GM19324 (cell line): Measurements from ENCODE around the gene SLC35D2.
"Not testable (repeated sequence)": the region's sequence is repeated elsewhere in the genome, so short reads cannot be mapped to it uniquely, and the experiment has no call there.

Source experiments
- ATAC-seq: cut with Tn5 transposase; IDR thresholded peaks from one replicate; pipeline ENCODE4 v1.9.1; 2021; ENCODE audit warnings: mild to moderate bottlenecking, moderate library complexity; ENCODE audit not compliant: unreplicated experiment, low FRiP score

The SLC35D2 gene

GRCh38 chr9:96400132-96400910 is 16.8 kb upstream of the SLC35D2 start:
- no peak for ATAC-seq

- ATAC-seq: peak; percentile 44
Observed at GRCh38 chr9:96399325-96399633, 15.8 kb upstream of the SLC35D2 start.

GRCh38 chr9:96398582-96399324 is 15.2 kb upstream of the SLC35D2 start:
- ATAC-seq: peak; percentile 66

GRCh38 chr9:96395964-96396363 is 12.5 kb upstream of the SLC35D2 start:
- no peak for ATAC-seq

GRCh38 chr9:96394832-96395496 is 11.5 kb upstream of the SLC35D2 start:
- no peak for ATAC-seq

GRCh38 chr9:96392263-96392662 is 8.8 kb upstream of the SLC35D2 start:
- no peak for ATAC-seq

- no peak for ATAC-seq
Observed at GRCh38 chr9:96391021-96391765, 7.7 kb upstream of the SLC35D2 start.

- no peak for ATAC-seq
Observed at GRCh38 chr9:96388144-96388543, 4.6 kb upstream of the SLC35D2 start.

- no peak for ATAC-seq
Observed at GRCh38 chr9:96386157-96386556, 2.6 kb upstream of the SLC35D2 start.

GRCh38 chr9:96382839-96383164 is 709 bp downstream of the SLC35D2 start:
- no peak for ATAC-seq

GRCh38 chr9:96382175-96382574 is 1.3 kb downstream of the SLC35D2 start:
- ATAC-seq: no peak

GRCh38 chr9:96381696-96382095 is 1.8 kb downstream of the SLC35D2 start:
- ATAC-seq: no peak

- ATAC-seq: no peak
Observed at GRCh38 chr9:96381125-96381524, 2.4 kb downstream of the SLC35D2 start.

- no peak for ATAC-seq
Observed at GRCh38 chr9:96379461-96379860, 4.0 kb downstream of the SLC35D2 start.

GRCh38 chr9:96378187-96378586 is 5.3 kb downstream of the SLC35D2 start:
- no peak for ATAC-seq

- ATAC-seq: no peak
Observed at GRCh38 chr9:96376891-96377874, 6.3 kb downstream of the SLC35D2 start.

- ATAC-seq: not testable (repeated sequence)
Observed at GRCh38 chr9:96375507-96375906, 8.0 kb downstream of the SLC35D2 start.

GRCh38 chr9:96367943-96368342 is 15.6 kb downstream of the SLC35D2 start:
- ATAC-seq: no peak

- no peak for ATAC-seq
Observed at GRCh38 chr9:96363175-96363967, 20.1 kb downstream of the SLC35D2 start.
